ENCODE measurements around the gene XRCC6. TPM values are rescaled to one million over a fixed set of nuclear protein-coding genes. Genes with fewer than 3 reads are reported as not detected.
A peak's percentile ranks its signal among the peaks of the same experiment; 100 is the strongest.
"Not testable (repeated sequence)": the region's sequence is repeated elsewhere in the genome, so short reads cannot be mapped to it uniquely, and the experiment has no call there.

XRCC6 gene
- total RNA-seq, 2 donors from 2014 or later: 247 to 254 TPM

- H3K36me3 ChIP-seq; intact Hi-C loops (cut with DNase I); H3K27me3 ChIP-seq (replicated peaks; ENCODE audit: insufficient read depth); H3K4me1 ChIP-seq (replicated peaks); H3K4me3 ChIP-seq; H3K27ac ChIP-seq; H3K9me3 ChIP-seq: not testable (repeated sequence)
- 63% methylated on average over 10 of the region's 10 CpGs for WGBS
- TF ChIP-seq POLR2AphosphoS5 (IDR thresholded peaks at IDR 0.05): peak; percentile 42
- peak; percentile 24 for DNase-seq (ENCODE audit: low spot score)
Measured at GRCh38 chr22:41672096-41672495, 51.0 kb downstream of the XRCC6 start.

GRCh38 chr22:41672780-41673509, 51.9 kb downstream of the XRCC6 start:
- DNase-seq (ENCODE audit: low spot score): no peak
- 65% methylated on average over 6 of the region's 6 CpGs for WGBS
- Histone ChIP-seq H3K27me3 (replicated peaks; ENCODE audit: insufficient read depth) (no peaks in the 10 kb centered on the region), H3K4me3 (no peak overlapping the region), H3K9me3 (no peaks in the 10 kb centered on the region), H3K36me3 (no peaks in the 10 kb centered on the region), H3K27ac (no peak overlapping the region), H3K4me1 (replicated peaks) (no peaks in the 10 kb centered on the region)
- TF ChIP-seq POLR2A (IDR thresholded peaks at IDR 0.05) (no peak), CTCF (IDR thresholded peaks at IDR 0.05) (no peak), POLR2AphosphoS5 (IDR thresholded peaks at IDR 0.05) (no peak)
- intact Hi-C loops (cut with DNase I): no loop called here

- Histone ChIP-seq H3K9me3 (no peaks in the 10 kb centered on the region), H3K4me1 (replicated peaks) (no peaks in the 10 kb centered on the region), H3K36me3 (no peaks in the 10 kb centered on the region), H3K4me3 (no peak overlapping the region), H3K27me3 (replicated peaks; ENCODE audit: insufficient read depth) (no peaks in the 10 kb centered on the region), H3K27ac (no peak overlapping the region)
- 76% methylated on average over 12 of the region's 12 CpGs for WGBS
- no peak for DNase-seq (ENCODE audit: low spot score)
- no peak for TF ChIP-seq CTCF (IDR thresholded peaks at IDR 0.05)
- no peak for TF ChIP-seq POLR2AphosphoS5 (IDR thresholded peaks at IDR 0.05)
- no peak for TF ChIP-seq POLR2A (IDR thresholded peaks at IDR 0.05)
- intact Hi-C loops (cut with DNase I): no loop called here
Measured at GRCh38 chr22:41674846-41675340, 53.8 kb downstream of the XRCC6 start.

- 92% methylated on average over 4 of the region's 4 CpGs for WGBS
- H3K27ac ChIP-seq: no peak overlapping the region
- intact Hi-C loops (cut with DNase I): no loop called here
- no peak overlapping the region for H3K4me3 ChIP-seq
- no peaks in the 10 kb centered on the region for H3K9me3 ChIP-seq
- DNase-seq (ENCODE audit: low spot score): no peak
- H3K36me3 ChIP-seq: no peaks in the 10 kb centered on the region
- H3K27me3 ChIP-seq (replicated peaks; ENCODE audit: insufficient read depth): no peaks in the 10 kb centered on the region
- H3K4me1 ChIP-seq (replicated peaks): no peaks in the 10 kb centered on the region
- TF ChIP-seq POLR2AphosphoS5 (IDR thresholded peaks at IDR 0.05): no peak
- TF ChIP-seq CTCF (IDR thresholded peaks at IDR 0.05): no peak
- no peak for TF ChIP-seq POLR2A (IDR thresholded peaks at IDR 0.05)
Measured at GRCh38 chr22:41676134-41676533, 55.0 kb downstream of the XRCC6 start.

- 52% methylated on average over 14 of the region's 14 CpGs for WGBS
- Histone ChIP-seq H3K27ac (peak overlapping the region; percentile 89 to 92), H3K27me3 (replicated peaks; ENCODE audit: insufficient read depth) (no peaks in the 10 kb centered on the region), H3K4me3 (peak overlapping the region; percentile 47 to 48), H3K9me3 (no peaks in the 10 kb centered on the region), H3K36me3 (no peaks in the 10 kb centered on the region), H3K4me1 (replicated peaks) (no peaks in the 10 kb centered on the region)
- intact Hi-C loops (cut with DNase I): no loop called here
- DNase-seq (ENCODE audit: low spot score): no peak
- TF ChIP-seq CTCF (IDR thresholded peaks at IDR 0.05) (no peak), POLR2A (IDR thresholded peaks at IDR 0.05) (no peak), POLR2AphosphoS5 (IDR thresholded peaks at IDR 0.05) (no peak)
Measured at GRCh38 chr22:41681616-41682015, 60.5 kb downstream of the XRCC6 start.

Data from prostate gland (tissue), 2 donors.